Keratinocyte (primary cell): ENCODE data around the gene ADISSP.

ENCODE experiments used
- EZH2 ChIP-seq: IDR thresholded peaks from one replicate; pipeline ENCODE4 v1.6.1; 2012; ENCODE audit warnings: inconsistent platforms, mild to moderate bottlenecking, low read length, moderate library complexity
- TF ChIP-seq, protein P1 (sequence below), 3 experiments: IDR thresholded peaks in 1 of 3; conservative IDR thresholded peaks in 1 of 3; optimal IDR thresholded peaks in 1 of 3; 2 replicates in 2 of 3; 3 replicates in 1 of 3; pipeline versions ENCODE3 to v1.5.1; 2011; ENCODE audit warnings: low read length in 3 of 3, mild to moderate bottlenecking in 3 of 3, moderate library complexity in 2 of 3, control low read depth in 1 of 3, inconsistent platforms in 1 of 3; ENCODE audit not compliant: insufficient read depth in 2 of 3; ENCODE audit errors: extremely low read depth in 1 of 3

DNA sequence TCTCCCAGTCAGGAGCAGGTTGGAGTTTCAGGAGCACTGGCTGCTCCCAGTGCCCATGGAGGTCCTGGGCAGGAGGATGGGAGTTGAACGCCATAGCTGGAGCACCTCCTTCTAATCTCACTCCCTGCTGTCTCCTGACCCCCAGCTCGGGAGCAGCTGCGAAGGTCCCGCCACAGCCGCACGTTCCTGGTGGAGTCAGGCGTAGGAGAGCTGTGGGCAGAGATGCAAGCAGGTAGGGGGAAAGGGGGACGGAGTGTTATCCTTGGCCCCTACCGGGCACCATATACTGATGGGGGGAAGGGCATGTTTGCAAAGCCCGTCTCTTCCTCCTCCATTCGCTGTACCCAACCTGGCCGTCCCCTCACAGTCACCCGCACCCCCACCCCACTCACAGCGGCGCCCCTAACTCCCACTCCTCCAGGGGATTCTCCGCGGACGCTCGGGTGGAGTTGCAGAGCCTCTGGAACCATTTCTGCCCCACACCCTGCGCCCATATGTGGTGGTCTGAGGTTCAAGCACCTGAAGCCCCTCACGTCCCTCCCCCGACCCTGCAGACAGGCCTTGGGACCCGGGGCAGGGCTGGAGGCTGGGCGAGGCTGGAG, 18.4 kb downstream of the ADISSP start:
- TF ChIP-seq, protein P1, sequence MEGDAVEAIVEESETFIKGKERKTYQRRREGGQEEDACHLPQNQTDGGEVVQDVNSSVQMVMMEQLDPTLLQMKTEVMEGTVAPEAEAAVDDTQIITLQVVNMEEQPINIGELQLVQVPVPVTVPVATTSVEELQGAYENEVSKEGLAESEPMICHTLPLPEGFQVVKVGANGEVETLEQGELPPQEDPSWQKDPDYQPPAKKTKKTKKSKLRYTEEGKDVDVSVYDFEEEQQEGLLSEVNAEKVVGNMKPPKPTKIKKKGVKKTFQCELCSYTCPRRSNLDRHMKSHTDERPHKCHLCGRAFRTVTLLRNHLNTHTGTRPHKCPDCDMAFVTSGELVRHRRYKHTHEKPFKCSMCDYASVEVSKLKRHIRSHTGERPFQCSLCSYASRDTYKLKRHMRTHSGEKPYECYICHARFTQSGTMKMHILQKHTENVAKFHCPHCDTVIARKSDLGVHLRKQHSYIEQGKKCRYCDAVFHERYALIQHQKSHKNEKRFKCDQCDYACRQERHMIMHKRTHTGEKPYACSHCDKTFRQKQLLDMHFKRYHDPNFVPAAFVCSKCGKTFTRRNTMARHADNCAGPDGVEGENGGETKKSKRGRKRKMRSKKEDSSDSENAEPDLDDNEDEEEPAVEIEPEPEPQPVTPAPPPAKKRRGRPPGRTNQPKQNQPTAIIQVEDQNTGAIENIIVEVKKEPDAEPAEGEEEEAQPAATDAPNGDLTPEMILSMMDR (optimal IDR thresholded peaks at IDR 0.05 in 1 of 3, IDR thresholded peaks at IDR 0.05 in 1 of 3, conservative IDR thresholded peaks at IDR 0.05 in 1 of 3; ENCODE audit: extremely low read depth in 1 of 3, insufficient read depth in 2 of 3, low read length in 3 of 3), result no peak
- no peak for TF ChIP-seq EZH2
